SJSA1 (cell line): ENCODE data around the gene RELN. TPM values are rescaled to one million over a fixed set of nuclear protein-coding genes. Genes with fewer than 3 reads are reported as not detected.

Experiments used
- DNase-seq, 2 experiments: peaks; one replicate each; pipeline ENCODE4 v3.0.0-alpha.2; 2015 to 2020; ENCODE audit warnings: low spot score in 2 of 2, low read depth in 1 of 2
- H3K27ac ChIP-seq: fragments of 250-450 bp; sonication (Bioruptor Pico); 2 replicates; pipeline ENCODE4 v1.5.1; 2020; ENCODE audit warnings: mild to moderate bottlenecking, moderate library complexity
- H3K27me3 ChIP-seq: fragments of 250-450 bp; sonication (Bioruptor Pico); replicated peaks from 2 replicates; pipeline ENCODE4 v1.5.1; 2020; ENCODE audit warnings: mild to moderate bottlenecking, moderate library complexity
- H3K36me3 ChIP-seq: fragments of 250-450 bp; sonication (Bioruptor Pico); 2 replicates; pipeline ENCODE4 v1.5.1; 2020; ENCODE audit warnings: mild to moderate bottlenecking
- H3K4me1 ChIP-seq: fragments of 250-450 bp; sonication (Bioruptor Pico); replicated peaks from 2 replicates; pipeline ENCODE4 v1.6.1; 2021; ENCODE audit warnings: mild to moderate bottlenecking
- H3K4me3 ChIP-seq: fragments of 250-450 bp; sonication (Bioruptor Pico); 2 replicates; pipeline ENCODE4 v1.5.1; 2020; ENCODE audit warnings: mild to moderate bottlenecking
- H3K9me3 ChIP-seq: fragments of 250-450 bp; sonication (Bioruptor Pico); replicated peaks from 2 replicates; pipeline ENCODE4 v1.5.1; 2020; ENCODE audit warnings: mild to moderate bottlenecking
- total RNA-seq: library from RNA; depleted of rRNA; stranded (reverse); fragments of >200 nt; shearing (Covaris generic); gene quantifications from 2 replicates; pipeline ENCODE4 v1.2.3, GENCODE V29; 2014

The RELN gene
- total RNA-seq, 1 experiment from 2014 or later: 0.03 TPM

DNA sequence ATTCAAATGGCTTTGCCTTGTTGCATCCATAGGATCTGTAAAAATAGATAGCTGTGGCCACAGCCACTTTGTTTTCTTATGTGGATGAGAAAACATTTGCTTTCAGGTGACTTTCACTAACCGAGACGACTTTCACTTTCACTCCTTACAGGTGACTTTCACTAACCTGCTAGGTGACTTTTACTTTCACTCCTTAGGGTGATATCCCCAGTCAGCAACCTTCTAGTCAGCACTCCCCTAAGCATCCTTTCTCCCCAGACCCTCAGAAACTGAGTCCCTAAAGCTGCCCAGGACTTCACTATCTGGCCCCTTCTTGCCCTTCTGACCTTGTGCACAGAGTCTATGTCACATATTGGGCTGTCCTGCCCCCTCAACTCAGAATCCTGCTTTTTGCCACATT lies 177.5 kb downstream of the RELN start:
- 0 out of 2 replicates have a peak, but pooled peaks cover 3% of the 10 kb centered on the region for H3K27me3 ChIP-seq
- H3K4me3 ChIP-seq: no peak overlapping the region
- no peaks in the 10 kb centered on the region for H3K36me3 ChIP-seq
- no peaks in the 10 kb centered on the region for H3K9me3 ChIP-seq
- H3K27ac ChIP-seq: no peak overlapping the region
- no peaks in the 10 kb centered on the region for H3K4me1 ChIP-seq
- no peak for DNase-seq

GRCh38 chr7:103811290-103811689 lies 178.2 kb downstream of the RELN start:
- Histone ChIP-seq H3K4me1 (no peaks in the 10 kb centered on the region), H3K9me3 (no peaks in the 10 kb centered on the region), H3K4me3 (no peak overlapping the region), H3K27me3 (0 out of 2 replicates have a peak, but pooled peaks cover 3% of the 10 kb centered on the region), H3K36me3 (no peaks in the 10 kb centered on the region), H3K27ac (no peak overlapping the region)
- DNase-seq: no peak

DNA sequence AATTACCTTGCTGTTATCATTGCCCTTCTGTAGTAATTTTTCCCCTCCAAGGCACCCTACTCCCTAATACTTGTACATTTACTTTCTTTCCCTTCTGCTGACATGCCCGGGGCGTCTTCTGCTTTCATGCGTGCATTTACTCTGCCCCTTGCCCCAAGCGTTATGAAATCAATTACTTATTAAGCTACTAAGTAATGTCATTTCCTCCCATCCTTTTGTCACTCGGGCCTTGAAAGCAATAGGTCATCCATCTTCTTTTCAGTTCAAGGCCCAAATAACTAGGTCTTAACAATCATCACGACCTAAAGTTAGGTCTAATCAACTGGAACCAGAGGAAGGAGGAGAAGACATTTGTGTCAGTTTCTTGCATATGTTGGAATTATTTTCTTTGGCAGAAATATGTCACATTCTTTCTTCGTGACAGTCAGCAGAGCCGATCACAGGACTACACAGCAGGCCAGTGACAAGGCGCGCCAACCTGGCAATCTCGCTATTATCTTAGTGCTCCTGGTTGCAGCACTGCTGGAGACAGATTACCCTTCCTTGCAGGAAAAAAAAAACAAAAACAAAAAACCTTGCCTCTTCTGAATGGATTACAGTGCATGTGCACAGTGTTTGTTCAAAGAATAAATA lies 179.2 kb downstream of the RELN start:
- Histone ChIP-seq H3K27me3 (0 out of 2 replicates have a peak, but pooled peaks cover under 1% of the 10 kb centered on the region), H3K9me3 (no peaks in the 10 kb centered on the region), H3K36me3 (no peaks in the 10 kb centered on the region), H3K4me3 (no peak overlapping the region), H3K4me1 (no peaks in the 10 kb centered on the region), H3K27ac (no peak overlapping the region)
- DNase-seq: no peak

DNA sequence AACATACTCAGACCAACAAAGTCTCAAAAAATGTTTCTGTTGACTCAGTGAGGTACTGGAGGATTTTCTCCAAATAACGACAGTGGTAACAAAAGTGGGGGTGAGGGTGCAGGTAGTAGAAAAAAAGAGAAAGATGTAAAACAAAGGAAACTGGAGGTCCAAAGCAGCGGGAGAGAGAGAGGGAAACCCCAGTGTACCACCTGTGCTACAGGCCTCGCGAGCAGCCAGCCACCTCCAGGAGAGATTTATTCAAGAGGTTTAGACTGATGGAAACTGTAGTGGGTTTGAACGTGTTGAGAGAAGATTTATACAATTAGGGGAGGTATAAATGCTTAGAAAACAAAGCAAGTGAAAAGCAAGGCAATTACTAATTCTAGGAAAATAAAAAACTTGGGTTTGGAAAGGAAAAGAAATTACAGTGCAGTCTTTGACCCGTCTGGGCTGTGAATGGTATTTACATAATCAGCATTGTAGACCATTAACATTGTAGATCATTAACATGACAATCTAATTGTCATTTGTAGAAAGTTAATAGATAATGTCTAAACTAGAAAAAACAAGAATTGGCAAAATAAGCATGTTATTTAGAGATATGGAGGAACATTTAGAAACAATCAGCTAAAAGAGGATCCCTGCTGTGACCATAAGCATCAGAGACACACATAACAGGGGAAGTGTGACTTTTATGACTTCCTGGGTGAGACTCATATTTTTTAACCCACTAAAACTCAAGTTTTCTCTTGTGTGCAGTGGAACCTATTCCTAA lies 180.0 kb downstream of the RELN start:
- DNase-seq: no peak
- Histone ChIP-seq H3K27ac (no peak overlapping the region), H3K9me3 (no peaks in the 10 kb centered on the region), H3K27me3 (no peaks in the 10 kb centered on the region), H3K4me1 (no peaks in the 10 kb centered on the region), H3K36me3 (no peaks in the 10 kb centered on the region), H3K4me3 (no peak overlapping the region)

GRCh38 chr7:103805346-103805745 lies 184.1 kb downstream of the RELN start:
- H3K9me3 ChIP-seq: no peaks in the 10 kb centered on the region
- no peak overlapping the region for H3K27ac ChIP-seq
- H3K4me3 ChIP-seq: no peak overlapping the region
- no peaks in the 10 kb centered on the region for H3K36me3 ChIP-seq
- no peaks in the 10 kb centered on the region for H3K4me1 ChIP-seq
- no peaks in the 10 kb centered on the region for H3K27me3 ChIP-seq
- no peak for DNase-seq

GRCh38 chr7:103803631-103804030 lies 185.8 kb downstream of the RELN start:
- Histone ChIP-seq H3K4me3 (no peak overlapping the region), H3K4me1 (no peaks in the 10 kb centered on the region), H3K36me3 (no peaks in the 10 kb centered on the region), H3K27ac (no peak overlapping the region), H3K27me3 (no peaks in the 10 kb centered on the region), H3K9me3 (no peaks in the 10 kb centered on the region)
- DNase-seq: no peak

- 0 out of 2 replicates have a peak, but pooled peaks cover 3% of the 10 kb centered on the region for H3K27me3 ChIP-seq
- no peak for DNase-seq
- H3K36me3 ChIP-seq: no peaks in the 10 kb centered on the region
- H3K9me3 ChIP-seq: no peaks in the 10 kb centered on the region
- no peak overlapping the region for H3K27ac ChIP-seq
- no peaks in the 10 kb centered on the region for H3K4me1 ChIP-seq
- H3K4me3 ChIP-seq: no peak overlapping the region
Measured at GRCh38 chr7:103799298-103799697, 190.2 kb downstream of the RELN start.

- DNase-seq: no peak
Measured at GRCh38 chr7:103797647-103798307, 191.7 kb downstream of the RELN start.

GRCh38 chr7:103796327-103796962 lies 193.0 kb downstream of the RELN start:
- no peaks in the 10 kb centered on the region for H3K4me1 ChIP-seq
- H3K9me3 ChIP-seq: no peaks in the 10 kb centered on the region
- no peak overlapping the region for H3K4me3 ChIP-seq
- DNase-seq: no peak
- H3K27ac ChIP-seq: no peak overlapping the region
- H3K27me3 ChIP-seq: 0 out of 2 replicates have a peak, but pooled peaks cover 3% of the 10 kb centered on the region
- no peaks in the 10 kb centered on the region for H3K36me3 ChIP-seq

More at GRCh38 chr7:103797647-103798307, 191.7 kb downstream of the RELN start:
- Histone ChIP-seq H3K4me1 (no peaks in the 10 kb centered on the region), H3K36me3 (no peaks in the 10 kb centered on the region), H3K9me3 (no peaks in the 10 kb centered on the region), H3K27me3 (0 out of 2 replicates have a peak, but pooled peaks cover 3% of the 10 kb centered on the region), H3K27ac (no peak overlapping the region), H3K4me3 (no peak overlapping the region)

DNA sequence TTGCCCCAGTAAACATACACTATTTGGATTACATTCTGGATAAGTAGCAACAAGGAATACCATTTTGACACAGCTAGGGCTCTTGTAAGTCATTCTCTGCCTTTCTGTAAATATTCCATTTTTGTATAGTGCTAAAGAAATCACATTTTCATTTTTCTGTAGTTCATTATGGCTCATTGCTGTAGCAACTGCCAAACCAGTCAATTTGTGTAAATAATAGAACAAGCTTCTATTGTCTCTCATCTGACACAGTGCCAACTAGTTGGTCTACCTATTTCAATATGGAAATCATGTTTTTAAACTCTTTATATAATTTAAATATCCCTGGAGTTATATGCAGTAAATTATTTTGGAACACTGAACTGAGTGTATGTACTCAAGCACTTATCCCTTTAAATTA lies 193.7 kb downstream of the RELN start:
- Histone ChIP-seq H3K36me3 (no peaks in the 10 kb centered on the region), H3K9me3 (no peaks in the 10 kb centered on the region), H3K4me1 (no peaks in the 10 kb centered on the region), H3K27me3 (0 out of 2 replicates have a peak, but pooled peaks cover 3% of the 10 kb centered on the region), H3K27ac (no peak overlapping the region), H3K4me3 (no peak overlapping the region)
- no peak for DNase-seq

GRCh38 chr7:103795107-103795506 lies 194.4 kb downstream of the RELN start:
- no peaks in the 10 kb centered on the region for H3K36me3 ChIP-seq
- no peak for DNase-seq
- no peaks in the 10 kb centered on the region for H3K9me3 ChIP-seq
- 0 out of 2 replicates have a peak, but pooled peaks cover 3% of the 10 kb centered on the region for H3K27me3 ChIP-seq
- no peak overlapping the region for H3K27ac ChIP-seq
- no peak overlapping the region for H3K4me3 ChIP-seq
- H3K4me1 ChIP-seq: no peaks in the 10 kb centered on the region

GRCh38 chr7:103794424-103794823 lies 195.0 kb downstream of the RELN start:
- no peak overlapping the region for H3K27ac ChIP-seq
- no peaks in the 10 kb centered on the region for H3K4me1 ChIP-seq
- 0 out of 2 replicates have a peak, but pooled peaks cover 3% of the 10 kb centered on the region for H3K27me3 ChIP-seq
- no peak overlapping the region for H3K4me3 ChIP-seq
- H3K9me3 ChIP-seq: no peaks in the 10 kb centered on the region
- no peak for DNase-seq
- H3K36me3 ChIP-seq: no peaks in the 10 kb centered on the region

DNA sequence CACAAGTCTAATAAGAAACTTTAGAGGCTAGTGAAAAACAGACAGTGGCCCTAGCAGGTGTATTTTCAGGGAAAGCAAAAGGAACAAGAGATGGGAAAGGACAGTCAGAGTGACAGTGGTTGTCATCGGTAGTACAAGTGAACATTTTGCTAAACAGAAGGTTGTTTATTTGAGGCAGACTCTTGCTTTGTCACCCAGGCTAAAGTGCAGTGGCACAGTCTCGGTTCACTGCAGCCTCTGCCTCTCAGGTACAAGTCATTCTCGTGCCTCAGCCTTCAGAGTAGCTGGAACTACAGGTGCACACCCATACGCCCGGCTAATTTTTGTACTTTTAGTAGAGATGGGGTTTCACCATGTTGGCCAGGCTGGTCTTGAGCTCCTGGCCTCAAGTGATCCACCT lies 195.8 kb downstream of the RELN start:
- Histone ChIP-seq H3K4me1 (no peaks in the 10 kb centered on the region), H3K27ac (no peak overlapping the region), H3K4me3 (no peak overlapping the region), H3K27me3 (0 out of 2 replicates have a peak, but pooled peaks cover 3% of the 10 kb centered on the region), H3K9me3 (no peaks in the 10 kb centered on the region), H3K36me3 (no peaks in the 10 kb centered on the region)
- DNase-seq: no peak
